Sigmoid colon (tissue), 4 donors: ENCODE results near the gene ATG9B.

ENCODE experiments used
- EP300 ChIP-seq, 4 donors: sonication (generic); formaldehyde crosslinking; IDR thresholded peaks; one replicate each; pipeline ENCODE4 v1.6.1; 2017; ENCODE audit warnings: antibody characterized with exemption in 4 of 4
- POLR2A ChIP-seq, 2 donors: fragments of 450-650 bp; IDR thresholded peaks; one replicate each; pipeline ENCODE4 v1.6.1; 2016; ENCODE audit warnings: antibody characterized with exemption in 2 of 2, mild to moderate bottlenecking in 2 of 2, moderate library complexity in 2 of 2
- POLR2AphosphoS5 ChIP-seq, 4 donors: sonication (generic); formaldehyde crosslinking; IDR thresholded peaks; one replicate each; pipeline ENCODE4 v1.6.1; 2017; ENCODE audit warnings: antibody characterized with exemption in 4 of 4
- TF ChIP-seq, protein P1 (sequence below), 4 experiments: fragments of 450-650 bp in 3 of 4; fragments of 200-600 bp in 1 of 4; IDR thresholded peaks; one replicate each; pipeline ENCODE4 v1.5.1; 2016 to 2019; ENCODE audit warnings: antibody characterized with exemption in 4 of 4, mild to moderate bottlenecking in 3 of 4, moderate library complexity in 2 of 4

DNA sequence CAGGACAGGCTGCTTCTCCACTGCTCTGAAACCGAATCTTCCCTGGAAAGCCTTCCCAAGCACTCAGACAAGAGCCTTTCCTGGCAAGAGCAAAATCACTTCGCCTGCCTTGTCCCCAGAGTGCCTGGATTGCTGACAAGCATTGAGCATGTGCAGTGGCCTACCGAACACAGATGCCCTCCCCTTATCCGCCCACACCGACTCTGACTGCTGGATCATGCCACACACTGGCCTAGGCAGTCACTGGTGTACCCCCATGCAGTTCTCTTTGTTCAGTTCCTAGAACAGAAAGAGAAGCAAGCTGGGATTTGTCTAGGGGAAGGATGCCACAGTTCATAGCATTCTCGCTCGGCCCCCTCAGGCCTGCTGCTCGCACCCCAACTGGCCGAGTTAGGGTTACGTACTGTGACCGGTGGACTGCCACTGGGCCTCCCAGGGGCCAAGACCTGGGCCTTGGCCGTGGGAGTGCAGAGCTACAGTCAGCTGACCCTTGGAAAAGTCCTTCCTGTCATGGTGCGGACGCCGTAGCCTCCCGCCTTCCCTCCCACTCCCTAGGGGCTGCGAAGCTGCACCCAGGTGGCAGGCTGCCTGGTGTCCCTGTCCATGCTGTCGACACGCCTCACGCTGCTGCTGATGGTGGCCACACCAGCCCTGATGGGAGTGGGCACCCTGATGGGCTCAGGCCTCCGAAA is 10.9 kb upstream of the ATG9B start:
- TF ChIP-seq, protein P1, sequence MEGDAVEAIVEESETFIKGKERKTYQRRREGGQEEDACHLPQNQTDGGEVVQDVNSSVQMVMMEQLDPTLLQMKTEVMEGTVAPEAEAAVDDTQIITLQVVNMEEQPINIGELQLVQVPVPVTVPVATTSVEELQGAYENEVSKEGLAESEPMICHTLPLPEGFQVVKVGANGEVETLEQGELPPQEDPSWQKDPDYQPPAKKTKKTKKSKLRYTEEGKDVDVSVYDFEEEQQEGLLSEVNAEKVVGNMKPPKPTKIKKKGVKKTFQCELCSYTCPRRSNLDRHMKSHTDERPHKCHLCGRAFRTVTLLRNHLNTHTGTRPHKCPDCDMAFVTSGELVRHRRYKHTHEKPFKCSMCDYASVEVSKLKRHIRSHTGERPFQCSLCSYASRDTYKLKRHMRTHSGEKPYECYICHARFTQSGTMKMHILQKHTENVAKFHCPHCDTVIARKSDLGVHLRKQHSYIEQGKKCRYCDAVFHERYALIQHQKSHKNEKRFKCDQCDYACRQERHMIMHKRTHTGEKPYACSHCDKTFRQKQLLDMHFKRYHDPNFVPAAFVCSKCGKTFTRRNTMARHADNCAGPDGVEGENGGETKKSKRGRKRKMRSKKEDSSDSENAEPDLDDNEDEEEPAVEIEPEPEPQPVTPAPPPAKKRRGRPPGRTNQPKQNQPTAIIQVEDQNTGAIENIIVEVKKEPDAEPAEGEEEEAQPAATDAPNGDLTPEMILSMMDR (IDR thresholded peaks at IDR 0.05), result no peak
- TF ChIP-seq POLR2A (IDR thresholded peaks at IDR 0.05) (no peak), EP300 (IDR thresholded peaks at IDR 0.05) (no peak), POLR2AphosphoS5 (IDR thresholded peaks at IDR 0.05) (no peak)
